ENCODE data around the gene ZNF512.

Gene ZNF512

GRCh38 chr2:27638037-27638637 lies 55.3 kb downstream of the ZNF512 start:
- no peak for DNase-seq

GRCh38 chr2:27638709-27639108 lies 55.9 kb downstream of the ZNF512 start:
- no peak for DNase-seq

GRCh38 chr2:27640722-27641245 lies 57.9 kb downstream of the ZNF512 start:
- DNase-seq = no peak

- no peak for DNase-seq
These were observed 62.4 kb downstream of the ZNF512 start for GRCh38 chr2:27645197-27645596.

- no peak for DNase-seq
These were observed 64.4 kb downstream of the ZNF512 start for GRCh38 chr2:27647289-27647688.

GRCh38 chr2:27647737-27648136 lies 64.9 kb downstream of the ZNF512 start:
- no peak for DNase-seq

GRCh38 chr2:27651056-27651455 lies 68.2 kb downstream of the ZNF512 start:
- DNase-seq = no peak

- DNase-seq = no peak
These were observed 69.5 kb downstream of the ZNF512 start for GRCh38 chr2:27652341-27652740.

GRCh38 chr2:27652790-27653189 lies 69.9 kb downstream of the ZNF512 start:
- DNase-seq = no peak

GRCh38 chr2:27653397-27653796 lies 70.6 kb downstream of the ZNF512 start:
- no peak for DNase-seq

- no peak for DNase-seq
These were observed 72.5 kb downstream of the ZNF512 start for GRCh38 chr2:27655155-27655951.

GRCh38 chr2:27661371-27661770 lies 78.5 kb downstream of the ZNF512 start:
- no peak for DNase-seq

- DNase-seq = peak; percentile 88
These were observed 80.7 kb downstream of the ZNF512 start, which contains the start of the genes SLC4A1AP and SUPT7L for GRCh38 chr2:27663285-27664153. Gene SLC4A1AP (plus strand): TSS chr2:27663889. CDS start chr2:27663915, 26 bp downstream. Gene SUPT7L (minus strand): TSS chr2:27663614. CDS start chr2:27662192, 1,422 bp downstream.

GRCh38 chr2:27664154-27664574 lies 81.3 kb downstream of the ZNF512 start:
- no peak for DNase-seq

GRCh38 chr2:27664622-27665363 lies 82.0 kb downstream of the ZNF512 start:
- DNase-seq = no peak

GRCh38 chr2:27667446-27667845 lies 84.6 kb downstream of the ZNF512 start:
- DNase-seq = no peak

- no peak for DNase-seq
These were observed 88.4 kb downstream of the ZNF512 start for GRCh38 chr2:27671235-27671634.
